ENCODE data around the gene TBRG4. TPM values are rescaled to one million over a fixed set of nuclear protein-coding genes. Genes with fewer than 3 reads are reported as not detected.

TBRG4 gene
- polyA plus RNA-seq, 1 experiment, result 75.5 TPM

DNA sequence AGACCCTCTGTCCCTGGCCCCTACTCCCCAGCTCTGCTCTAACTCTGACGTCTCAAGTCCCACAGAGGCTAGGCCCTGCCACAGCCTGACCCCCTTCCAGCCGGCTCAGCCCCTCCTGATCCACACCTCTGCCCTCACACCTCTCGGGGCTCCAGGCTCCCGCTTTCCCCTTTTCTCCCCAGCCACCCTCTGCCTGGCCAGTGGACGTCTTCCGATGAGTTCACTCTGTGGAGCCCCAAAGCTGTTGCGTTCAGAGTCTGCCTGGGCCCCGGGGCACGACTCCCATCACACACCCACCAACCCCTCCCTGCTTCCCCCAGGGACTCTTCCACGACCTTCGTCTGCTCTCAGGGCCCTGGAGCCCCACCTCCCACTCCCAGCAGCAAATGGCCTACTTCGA lies 18.4 kb upstream of the TBRG4 start:
- ChIA-PET CTCF (no interaction called here), POLR2A (no interaction called here)
- Histone ChIP-seq H3K27me3 (ENCODE audit: control insufficient read depth, insufficient read depth, low read length) (peaks cover 1% of the 10 kb centered on the region), H3K36me3 (ENCODE audit: control insufficient read depth, insufficient read depth, low read length) (no peaks in the 10 kb centered on the region), H3K4me3 (ENCODE audit: low read depth, low read length) (no peak overlapping the region)
- TF ChIP-seq, protein P1, sequence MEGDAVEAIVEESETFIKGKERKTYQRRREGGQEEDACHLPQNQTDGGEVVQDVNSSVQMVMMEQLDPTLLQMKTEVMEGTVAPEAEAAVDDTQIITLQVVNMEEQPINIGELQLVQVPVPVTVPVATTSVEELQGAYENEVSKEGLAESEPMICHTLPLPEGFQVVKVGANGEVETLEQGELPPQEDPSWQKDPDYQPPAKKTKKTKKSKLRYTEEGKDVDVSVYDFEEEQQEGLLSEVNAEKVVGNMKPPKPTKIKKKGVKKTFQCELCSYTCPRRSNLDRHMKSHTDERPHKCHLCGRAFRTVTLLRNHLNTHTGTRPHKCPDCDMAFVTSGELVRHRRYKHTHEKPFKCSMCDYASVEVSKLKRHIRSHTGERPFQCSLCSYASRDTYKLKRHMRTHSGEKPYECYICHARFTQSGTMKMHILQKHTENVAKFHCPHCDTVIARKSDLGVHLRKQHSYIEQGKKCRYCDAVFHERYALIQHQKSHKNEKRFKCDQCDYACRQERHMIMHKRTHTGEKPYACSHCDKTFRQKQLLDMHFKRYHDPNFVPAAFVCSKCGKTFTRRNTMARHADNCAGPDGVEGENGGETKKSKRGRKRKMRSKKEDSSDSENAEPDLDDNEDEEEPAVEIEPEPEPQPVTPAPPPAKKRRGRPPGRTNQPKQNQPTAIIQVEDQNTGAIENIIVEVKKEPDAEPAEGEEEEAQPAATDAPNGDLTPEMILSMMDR (IDR thresholded peaks at IDR 0.05; ENCODE audit: insufficient read depth, low read depth, low read length), result no peak
- DNase-seq (ENCODE audit: low read depth), result no peak

DNA sequence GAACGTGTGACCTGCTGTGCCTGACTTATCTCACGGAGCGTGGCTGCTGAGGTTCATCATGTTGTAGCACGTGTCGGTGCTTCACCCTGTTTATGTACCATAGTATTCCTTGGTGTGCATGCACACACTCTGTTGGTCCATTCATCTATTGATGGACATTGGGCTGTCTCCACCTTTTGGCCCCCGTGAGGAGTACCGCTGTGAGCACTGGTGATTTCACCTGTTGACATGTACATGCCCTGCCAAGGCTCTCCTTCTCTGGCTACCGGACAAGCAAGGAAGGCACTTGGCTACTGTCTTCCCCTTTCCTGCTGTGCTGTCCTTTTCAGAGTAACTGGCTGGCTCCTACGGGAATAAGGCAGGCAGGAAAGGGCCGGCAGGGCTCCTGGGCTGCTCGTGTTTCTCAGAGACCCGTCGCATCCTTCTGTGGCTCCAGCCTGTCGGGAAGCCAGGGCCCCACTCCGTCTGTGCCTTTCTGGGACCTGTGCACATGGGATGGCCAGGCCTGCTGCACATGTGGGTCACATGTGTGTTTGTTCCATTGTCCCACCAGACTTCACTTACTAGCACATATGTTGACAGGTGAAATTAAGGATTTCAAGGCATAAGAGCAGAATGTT lies 17.8 kb upstream of the TBRG4 start:
- ChIA-PET POLR2A (no interaction called here), CTCF (no interaction called here)
- TF ChIP-seq, protein P1 (IDR thresholded peaks at IDR 0.05; ENCODE audit: insufficient read depth, low read depth, low read length), result no peak
- Histone ChIP-seq H3K4me3 (ENCODE audit: low read depth, low read length) (no peak overlapping the region), H3K36me3 (ENCODE audit: control insufficient read depth, insufficient read depth, low read length) (no peaks in the 10 kb centered on the region), H3K27me3 (ENCODE audit: control insufficient read depth, insufficient read depth, low read length) (peaks cover 1% of the 10 kb centered on the region; the same call in 1 of the 2 replicates)
- DNase-seq (ENCODE audit: low read depth), result no peak

DNA sequence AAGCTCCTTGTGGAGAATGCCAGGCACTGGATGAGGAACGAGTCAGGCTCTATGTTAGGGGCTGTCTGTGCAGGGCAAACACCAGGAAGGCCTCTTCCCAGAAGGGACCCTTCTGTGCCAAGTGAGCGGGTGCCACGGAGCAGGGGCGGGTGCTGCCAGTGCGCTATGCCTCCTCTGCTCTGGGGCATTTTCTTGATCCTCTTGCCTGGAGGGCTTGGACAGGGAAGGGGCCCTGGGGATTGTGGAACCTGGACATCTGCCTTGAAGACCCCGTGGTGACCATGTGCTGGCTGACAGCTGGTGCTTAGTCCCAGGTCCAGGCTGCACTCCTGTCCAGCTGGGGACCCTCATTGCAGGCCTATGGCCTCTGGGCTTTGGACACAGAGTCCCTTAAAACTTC lies 15.4 kb upstream of the TBRG4 start:
- Histone ChIP-seq H3K36me3 (ENCODE audit: control insufficient read depth, insufficient read depth, low read length) (no peaks in the 10 kb centered on the region), H3K4me3 (ENCODE audit: low read depth, low read length) (no peak overlapping the region), H3K27me3 (ENCODE audit: control insufficient read depth, insufficient read depth, low read length) (peaks cover 3% of the 10 kb centered on the region; the same call in 1 of the 2 replicates)
- TF ChIP-seq, protein P1 (IDR thresholded peaks at IDR 0.05; ENCODE audit: insufficient read depth, low read depth, low read length), result no peak
- DNase-seq (ENCODE audit: low read depth), result no peak
- CTCF ChIA-PET, result interaction anchor here (1.4 to 2.1 kb wide), 2 partner anchors 9 to 270 kb away, joined by 3 to 9 read pairs; no protein-coding TSS in a partner anchor
- POLR2A ChIA-PET, result no interaction called here

DNA sequence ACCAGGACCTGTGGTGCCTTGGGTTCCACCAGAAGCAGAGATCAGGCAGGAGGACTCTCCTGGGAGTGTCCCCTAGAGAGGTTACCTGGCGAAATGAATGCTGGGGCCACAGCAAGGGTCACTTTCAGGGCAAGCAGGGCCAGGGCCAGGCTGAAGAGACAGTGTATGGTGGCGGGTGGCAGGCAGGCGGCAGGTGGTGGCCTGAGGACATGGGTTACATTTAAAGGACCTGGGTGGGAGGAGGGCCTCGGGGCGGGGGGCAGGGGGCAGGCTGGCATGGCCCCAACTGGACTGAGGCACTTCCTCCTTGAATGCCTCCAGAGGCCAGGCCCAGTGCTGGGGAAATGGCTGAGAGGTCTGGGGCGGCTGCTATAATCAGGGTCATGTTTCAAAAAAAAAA lies 14.7 kb upstream of the TBRG4 start:
- ChIA-PET POLR2A (no interaction called here), CTCF (interaction anchor here (0.9 to 3.8 kb wide), 3 partner anchors 10 to 152 kb away, joined by 4 to 14 read pairs (median 9); no protein-coding TSS in a partner anchor)

DNA sequence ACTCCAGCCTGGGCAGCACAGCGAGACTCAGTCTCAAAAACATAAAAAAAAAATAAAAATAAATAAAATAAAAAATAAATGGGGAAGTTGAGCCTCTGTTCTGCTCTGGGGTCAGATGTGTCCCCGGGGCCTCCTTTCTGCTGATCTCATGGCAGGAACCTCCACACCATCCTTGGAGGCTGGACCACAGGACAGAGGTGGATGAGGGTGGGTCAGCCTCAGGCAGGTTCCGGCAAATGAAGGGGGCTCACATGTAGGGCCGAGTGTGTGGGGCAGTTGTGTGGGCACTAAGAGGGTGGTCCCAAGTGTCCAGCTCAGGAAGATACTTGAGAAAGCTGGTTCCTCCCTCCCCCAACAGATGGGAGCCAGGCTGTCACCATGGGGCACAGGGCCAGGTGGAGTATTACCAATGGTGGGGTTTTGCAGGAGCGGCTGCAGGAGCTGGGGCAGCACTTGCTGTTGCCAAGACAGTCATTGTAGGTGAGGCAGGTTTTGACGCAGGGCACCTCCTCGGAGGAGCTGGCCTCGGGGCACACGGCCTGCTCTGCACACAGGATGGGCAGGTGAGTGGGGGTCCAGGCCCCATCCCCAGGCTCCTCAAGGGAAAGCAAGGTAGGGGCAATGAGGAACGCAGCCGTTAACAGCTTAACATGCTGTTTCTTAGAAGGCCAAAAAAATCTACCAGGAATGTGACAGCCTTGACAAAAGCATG lies 13.9 kb upstream of the TBRG4 start:
- Histone ChIP-seq H3K4me3 (ENCODE audit: low read depth, low read length) (no peak overlapping the region), H3K36me3 (ENCODE audit: control insufficient read depth, insufficient read depth, low read length) (no peaks in the 10 kb centered on the region), H3K27me3 (ENCODE audit: control insufficient read depth, insufficient read depth, low read length) (peaks cover 2% of the 10 kb centered on the region; the same call in 1 of the 2 replicates)
- CTCF ChIA-PET, result interaction anchor here (0.9 to 3.8 kb wide), 3 partner anchors 10 to 152 kb away, joined by 4 to 14 read pairs (median 7); no protein-coding TSS in a partner anchor
- DNase-seq (ENCODE audit: low read depth), result no peak
- TF ChIP-seq, protein P1 (IDR thresholded peaks at IDR 0.05; ENCODE audit: insufficient read depth, low read depth, low read length), result no peak
- POLR2A ChIA-PET, result no interaction called here

More for the DNA sequence above, 14.7 kb upstream of the TBRG4 start:
- peaks cover 3% of the 10 kb centered on the region; the same call in 1 of the 2 replicates for H3K27me3 ChIP-seq (ENCODE audit: control insufficient read depth, insufficient read depth, low read length)
- DNase-seq (ENCODE audit: low read depth), result no peak
- no peaks in the 10 kb centered on the region for H3K36me3 ChIP-seq (ENCODE audit: control insufficient read depth, insufficient read depth, low read length)
- TF ChIP-seq, protein P1 (IDR thresholded peaks at IDR 0.05; ENCODE audit: insufficient read depth, low read depth, low read length), result no peak
- H3K4me3 ChIP-seq (ENCODE audit: low read depth, low read length), result no peak overlapping the region
